ENCODE data around the gene DYNLRB2.

DNA sequence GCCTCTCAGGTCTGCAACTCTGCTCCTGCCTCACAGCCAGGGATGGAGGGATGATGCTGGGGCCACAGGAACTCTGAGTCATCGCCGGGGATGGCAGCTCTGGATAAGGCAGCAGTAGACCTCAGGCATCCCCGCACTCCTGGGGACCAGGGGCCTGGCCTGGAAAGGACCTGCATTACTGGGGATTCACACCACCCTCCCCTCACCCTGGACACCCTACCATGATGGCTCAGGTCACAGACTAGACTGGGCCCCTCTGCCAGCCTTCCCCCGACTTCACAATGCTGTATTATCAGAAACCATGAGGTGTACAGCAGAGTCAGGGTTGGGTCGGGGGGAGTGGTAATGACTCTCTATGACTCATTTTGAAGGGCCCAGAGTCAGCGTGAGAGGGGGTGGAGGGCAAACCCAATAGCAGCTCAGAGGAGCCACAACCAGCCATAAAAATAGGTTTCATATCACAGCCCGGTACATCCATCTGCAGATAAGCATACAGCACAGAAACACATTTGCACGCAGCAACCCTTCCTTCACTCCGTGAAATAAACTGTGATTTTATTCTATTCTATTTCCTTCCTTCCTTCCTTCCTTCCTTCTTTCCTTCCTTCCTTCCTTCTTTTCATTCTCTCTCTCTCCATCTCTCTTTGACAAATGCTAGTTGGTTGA, 28.8 kb downstream of the DYNLRB2 start:
- TF ChIP-seq POLR2AphosphoS5 (IDR thresholded peaks at IDR 0.05): no peak
- TF ChIP-seq POLR2A (IDR thresholded peaks at IDR 0.05): no peak
- no peak for TF ChIP-seq EP300 (IDR thresholded peaks at IDR 0.05)
- TF ChIP-seq, protein P1, sequence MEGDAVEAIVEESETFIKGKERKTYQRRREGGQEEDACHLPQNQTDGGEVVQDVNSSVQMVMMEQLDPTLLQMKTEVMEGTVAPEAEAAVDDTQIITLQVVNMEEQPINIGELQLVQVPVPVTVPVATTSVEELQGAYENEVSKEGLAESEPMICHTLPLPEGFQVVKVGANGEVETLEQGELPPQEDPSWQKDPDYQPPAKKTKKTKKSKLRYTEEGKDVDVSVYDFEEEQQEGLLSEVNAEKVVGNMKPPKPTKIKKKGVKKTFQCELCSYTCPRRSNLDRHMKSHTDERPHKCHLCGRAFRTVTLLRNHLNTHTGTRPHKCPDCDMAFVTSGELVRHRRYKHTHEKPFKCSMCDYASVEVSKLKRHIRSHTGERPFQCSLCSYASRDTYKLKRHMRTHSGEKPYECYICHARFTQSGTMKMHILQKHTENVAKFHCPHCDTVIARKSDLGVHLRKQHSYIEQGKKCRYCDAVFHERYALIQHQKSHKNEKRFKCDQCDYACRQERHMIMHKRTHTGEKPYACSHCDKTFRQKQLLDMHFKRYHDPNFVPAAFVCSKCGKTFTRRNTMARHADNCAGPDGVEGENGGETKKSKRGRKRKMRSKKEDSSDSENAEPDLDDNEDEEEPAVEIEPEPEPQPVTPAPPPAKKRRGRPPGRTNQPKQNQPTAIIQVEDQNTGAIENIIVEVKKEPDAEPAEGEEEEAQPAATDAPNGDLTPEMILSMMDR (IDR thresholded peaks at IDR 0.05): no peak
